HG03378 (cell line): ENCODE results near the gene PLCB4.

Experiments
- ATAC-seq: cut with Tn5 transposase; IDR thresholded peaks from one replicate; pipeline ENCODE4 v1.9.1; 2021; ENCODE audit warnings: mild to moderate bottlenecking, moderate library complexity; ENCODE audit not compliant: unreplicated experiment

PLCB4 gene

GRCh38 chr20:9059931-9060330 is 9.0 kb upstream of the PLCB4 start:
- ATAC-seq: no peak

- ATAC-seq: no peak
Measured at GRCh38 chr20:9061434-9061833, 7.5 kb upstream of the PLCB4 start.

GRCh38 chr20:9062066-9062465 is 6.8 kb upstream of the PLCB4 start:
- ATAC-seq: no peak

GRCh38 chr20:9066191-9066590 is 2.7 kb upstream of the PLCB4 start:
- no peak for ATAC-seq

GRCh38 chr20:9068233-9068801 is 570 bp upstream of the PLCB4 start:
- no peak for ATAC-seq

- no peak for ATAC-seq
Measured at GRCh38 chr20:9070304-9070703, 1.4 kb downstream of the PLCB4 start.

GRCh38 chr20:9071976-9072726 is 3.3 kb downstream of the PLCB4 start:
- no peak for ATAC-seq

- no peak for ATAC-seq
Measured at GRCh38 chr20:9072861-9073500, 4.1 kb downstream of the PLCB4 start.

- ATAC-seq: no peak
Measured at GRCh38 chr20:9075264-9076095, 6.6 kb downstream of the PLCB4 start.

- no peak for ATAC-seq
Measured at GRCh38 chr20:9076440-9076839, 7.6 kb downstream of the PLCB4 start.

- ATAC-seq: no peak
Measured at GRCh38 chr20:9078826-9079731, 10.2 kb downstream of the PLCB4 start.

- ATAC-seq: no peak
Measured at GRCh38 chr20:9081423-9081966, 12.6 kb downstream of the PLCB4 start.

GRCh38 chr20:9082741-9083140 is 13.9 kb downstream of the PLCB4 start:
- no peak for ATAC-seq

GRCh38 chr20:9087531-9088217 is 18.8 kb downstream of the PLCB4 start:
- ATAC-seq: no peak

GRCh38 chr20:9088556-9088955 is 19.7 kb downstream of the PLCB4 start:
- no peak for ATAC-seq

- no peak for ATAC-seq
Measured at GRCh38 chr20:9092113-9092512, 23.2 kb downstream of the PLCB4 start.

- no peak for ATAC-seq
Measured at GRCh38 chr20:9092655-9093054, 23.8 kb downstream of the PLCB4 start.

- no peak for ATAC-seq
Measured at GRCh38 chr20:9093218-9093957, 24.5 kb downstream of the PLCB4 start.

- ATAC-seq: no peak
Measured at GRCh38 chr20:9099372-9099771, 30.5 kb downstream of the PLCB4 start.
